Measurements from ENCODE around the gene COL4A3.
A peak's percentile ranks its signal among the peaks of the same experiment; 100 is the strongest.

The COL4A3 gene

DNA sequence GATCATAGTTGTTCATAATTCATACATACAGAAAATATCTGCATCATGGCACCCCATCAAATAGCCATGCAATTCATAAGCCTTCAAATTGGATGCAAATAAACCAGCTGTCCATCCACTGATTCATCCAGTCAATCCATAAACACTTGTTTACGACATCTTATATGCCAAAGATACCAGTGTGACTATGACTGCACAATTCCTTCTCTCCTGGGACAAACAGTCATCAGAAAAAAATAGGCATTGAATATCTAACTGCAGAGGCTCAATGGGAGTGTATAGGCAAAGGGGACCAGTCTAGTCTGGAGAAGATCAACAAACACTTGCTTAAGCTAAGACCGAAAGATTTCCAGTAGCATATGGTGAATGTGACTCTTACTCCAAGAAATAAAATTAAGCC is 70.0 kb downstream of the COL4A3 start:
- no peak for TF ChIP-seq EZH2 (IDR thresholded peaks at IDR 0.05; ENCODE audit: borderline replicate concordance, low read length)
- TF ChIP-seq, protein P1, sequence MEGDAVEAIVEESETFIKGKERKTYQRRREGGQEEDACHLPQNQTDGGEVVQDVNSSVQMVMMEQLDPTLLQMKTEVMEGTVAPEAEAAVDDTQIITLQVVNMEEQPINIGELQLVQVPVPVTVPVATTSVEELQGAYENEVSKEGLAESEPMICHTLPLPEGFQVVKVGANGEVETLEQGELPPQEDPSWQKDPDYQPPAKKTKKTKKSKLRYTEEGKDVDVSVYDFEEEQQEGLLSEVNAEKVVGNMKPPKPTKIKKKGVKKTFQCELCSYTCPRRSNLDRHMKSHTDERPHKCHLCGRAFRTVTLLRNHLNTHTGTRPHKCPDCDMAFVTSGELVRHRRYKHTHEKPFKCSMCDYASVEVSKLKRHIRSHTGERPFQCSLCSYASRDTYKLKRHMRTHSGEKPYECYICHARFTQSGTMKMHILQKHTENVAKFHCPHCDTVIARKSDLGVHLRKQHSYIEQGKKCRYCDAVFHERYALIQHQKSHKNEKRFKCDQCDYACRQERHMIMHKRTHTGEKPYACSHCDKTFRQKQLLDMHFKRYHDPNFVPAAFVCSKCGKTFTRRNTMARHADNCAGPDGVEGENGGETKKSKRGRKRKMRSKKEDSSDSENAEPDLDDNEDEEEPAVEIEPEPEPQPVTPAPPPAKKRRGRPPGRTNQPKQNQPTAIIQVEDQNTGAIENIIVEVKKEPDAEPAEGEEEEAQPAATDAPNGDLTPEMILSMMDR (IDR thresholded peaks at IDR 0.05; ENCODE audit: low read length) = no peak
- no peaks in the 10 kb centered on the region for H3K27me3 ChIP-seq (ENCODE audit: insufficient read depth, low read length)
- H3K4me1 ChIP-seq (ENCODE audit: insufficient read depth, low read length, severe bottlenecking) = no peaks in the 10 kb centered on the region
- no peak overlapping the region for H3K4me2 ChIP-seq (ENCODE audit: low read length)
- H3K4me3 ChIP-seq (ENCODE audit: low read depth, low read length, poor library complexity, severe bottlenecking) = no peak overlapping the region
- no peaks in the 10 kb centered on the region for H3K79me2 ChIP-seq (ENCODE audit: insufficient read depth, low read length)
- no peak overlapping the region for H3K27ac ChIP-seq (ENCODE audit: low read depth, low read length, poor library complexity, severe bottlenecking)
- no peak overlapping the region for H3K9ac ChIP-seq (ENCODE audit: low read length)
- H3K9me2 ChIP-seq (ENCODE audit: low read depth, low read length) = no peaks in the 10 kb centered on the region
- no peaks in the 10 kb centered on the region for H4K20me1 ChIP-seq (ENCODE audit: insufficient read depth, low read length)
- H3K36me3 ChIP-seq (ENCODE audit: insufficient read depth, low read length) = no peaks in the 10 kb centered on the region
- H3F3A ChIP-seq (ENCODE audit: insufficient read depth, low read length) = no peaks in the 10 kb centered on the region
- H2AFZ ChIP-seq (ENCODE audit: low read length) = no peak overlapping the region
- no peaks in the 10 kb centered on the region for H3K9me3 ChIP-seq (ENCODE audit: low read length)

DNA sequence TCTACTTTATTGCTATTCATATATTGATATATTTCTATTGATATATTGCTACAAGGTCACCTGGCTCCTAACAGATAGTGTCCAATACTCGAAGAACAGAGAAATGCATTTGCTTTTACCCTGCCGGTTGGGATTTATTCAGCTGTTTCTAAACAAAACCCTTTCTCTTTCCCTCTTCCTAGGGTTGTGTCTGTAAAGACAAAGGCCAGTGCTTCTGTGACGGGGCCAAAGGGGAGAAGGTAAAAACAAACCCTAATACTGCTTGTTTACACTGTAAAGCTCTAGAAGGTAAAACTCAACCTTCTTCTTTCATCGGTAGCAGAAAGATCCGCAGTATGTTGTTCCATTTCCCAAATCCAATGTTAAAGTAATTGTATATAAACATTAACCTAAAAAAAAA is 73.4 kb downstream of the COL4A3 start:
- H2AFZ ChIP-seq (ENCODE audit: low read length) = no peak overlapping the region
- H3K36me3 ChIP-seq (ENCODE audit: insufficient read depth, low read length) = peaks cover 27% of the 10 kb centered on the region; the same call in 1 of the 2 replicates
- no peaks in the 10 kb centered on the region for H3F3A ChIP-seq (ENCODE audit: insufficient read depth, low read length)
- H3K4me1 ChIP-seq (ENCODE audit: insufficient read depth, low read length, severe bottlenecking) = no peaks in the 10 kb centered on the region
- H3K4me3 ChIP-seq (ENCODE audit: low read depth, low read length, poor library complexity, severe bottlenecking) = no peak overlapping the region
- TF ChIP-seq EZH2 (IDR thresholded peaks at IDR 0.05; ENCODE audit: borderline replicate concordance, low read length) = no peak
- TF ChIP-seq, protein P1 (IDR thresholded peaks at IDR 0.05; ENCODE audit: low read length) = no peak
- H3K9me3 ChIP-seq (ENCODE audit: low read length) = no peaks in the 10 kb centered on the region
- no peaks in the 10 kb centered on the region for H4K20me1 ChIP-seq (ENCODE audit: insufficient read depth, low read length)
- no peak overlapping the region for H3K27ac ChIP-seq (ENCODE audit: low read depth, low read length, poor library complexity, severe bottlenecking)
- no peaks in the 10 kb centered on the region for H3K27me3 ChIP-seq (ENCODE audit: insufficient read depth, low read length)
- H3K4me2 ChIP-seq (ENCODE audit: low read length) = no peak overlapping the region
- H3K9me2 ChIP-seq (ENCODE audit: low read depth, low read length) = no peaks in the 10 kb centered on the region
- no peak overlapping the region for H3K9ac ChIP-seq (ENCODE audit: low read length)
- H3K79me2 ChIP-seq (ENCODE audit: insufficient read depth, low read length) = no peaks in the 10 kb centered on the region

DNA sequence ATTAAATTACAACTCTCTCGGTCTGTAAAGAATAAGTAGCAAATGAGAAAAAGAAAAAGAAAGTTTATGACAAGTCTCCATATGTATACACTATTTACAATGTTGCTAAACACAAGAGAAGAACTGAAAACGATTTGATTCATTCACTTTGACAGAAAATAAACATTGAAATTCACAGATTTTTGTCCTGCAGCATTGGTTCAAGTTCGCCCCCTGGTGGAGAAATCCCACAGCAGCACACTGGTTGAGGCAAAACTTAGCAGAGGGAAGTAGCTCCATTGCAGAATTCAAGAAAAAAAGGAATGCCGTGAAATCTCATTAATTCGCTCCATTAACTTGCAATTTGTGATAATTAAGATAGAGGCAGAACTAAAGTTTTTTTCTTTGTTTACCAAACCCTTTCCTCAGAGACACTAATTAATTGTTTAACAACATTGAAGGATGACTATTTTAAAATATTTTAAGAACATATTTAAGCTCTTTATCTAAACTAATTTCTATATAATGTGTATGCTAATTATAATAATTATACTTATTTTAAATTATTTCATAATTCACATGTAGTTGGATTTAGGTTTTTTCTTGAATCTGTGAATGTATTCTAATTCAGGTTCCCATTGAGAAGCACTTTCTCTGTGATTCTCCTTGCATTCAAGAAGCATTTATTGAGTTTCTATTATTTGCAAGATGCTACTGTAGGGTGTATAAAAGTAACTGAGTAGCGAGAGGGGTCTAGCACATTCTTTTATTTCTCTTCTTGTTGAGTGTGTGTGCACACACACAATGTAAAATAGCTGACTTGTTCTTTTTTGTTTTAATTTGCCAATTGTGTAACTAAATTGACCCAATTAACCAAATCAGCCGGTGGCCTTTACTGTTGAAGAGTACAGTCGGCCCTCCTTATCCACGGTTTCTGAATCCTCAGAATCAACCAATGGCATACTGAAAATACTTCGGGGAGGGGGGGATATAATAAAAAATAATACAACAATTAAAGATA is 74.1 kb downstream of the COL4A3 start:
- H4K20me1 ChIP-seq (ENCODE audit: insufficient read depth, low read length) = no peaks in the 10 kb centered on the region
- no peak overlapping the region for H3K4me3 ChIP-seq (ENCODE audit: low read depth, low read length, poor library complexity, severe bottlenecking)
- no peak overlapping the region for H2AFZ ChIP-seq (ENCODE audit: low read length)
- no peaks in the 10 kb centered on the region for H3K27me3 ChIP-seq (ENCODE audit: insufficient read depth, low read length)
- TF ChIP-seq EZH2 (IDR thresholded peaks at IDR 0.05; ENCODE audit: borderline replicate concordance, low read length) = no peak
- TF ChIP-seq, protein P1 (IDR thresholded peaks at IDR 0.05; ENCODE audit: low read length) = peak; percentile 97
- no peak overlapping the region for H3K27ac ChIP-seq (ENCODE audit: low read depth, low read length, poor library complexity, severe bottlenecking)
- H3K36me3 ChIP-seq (ENCODE audit: insufficient read depth, low read length) = peaks cover 31% of the 10 kb centered on the region; the same call in 1 of the 2 replicates
- H3K9ac ChIP-seq (ENCODE audit: low read length) = no peak overlapping the region
- H3K9me3 ChIP-seq (ENCODE audit: low read length) = no peaks in the 10 kb centered on the region
- H3K4me1 ChIP-seq (ENCODE audit: insufficient read depth, low read length, severe bottlenecking) = no peaks in the 10 kb centered on the region
- H3K4me2 ChIP-seq (ENCODE audit: low read length) = no peak overlapping the region
- no peaks in the 10 kb centered on the region for H3K9me2 ChIP-seq (ENCODE audit: low read depth, low read length)
- H3K79me2 ChIP-seq (ENCODE audit: insufficient read depth, low read length) = no peaks in the 10 kb centered on the region
- no peaks in the 10 kb centered on the region for H3F3A ChIP-seq (ENCODE audit: insufficient read depth, low read length)

Data from OCI-LY1 (cell line).